GM12891 (cell line): ENCODE measurements around the gene YES1.

Experiments used
- PAX5 ChIP-seq: IDR thresholded peaks from 2 replicates; pipeline ENCODE4 v1.6.1; 2011; ENCODE audit warnings: low read length, moderate library complexity, mild to moderate bottlenecking; ENCODE audit not compliant: insufficient read depth, severe bottlenecking
- POLR2A ChIP-seq: IDR thresholded peaks from 2 replicates; pipeline ENCODE4 v1.6.1; 2011; ENCODE audit warnings: low read depth, low read length, control low read depth

- TF ChIP-seq POLR2A = no peak
- TF ChIP-seq PAX5 = no peak
These were observed 3.3 kb upstream of the YES1 start for GRCh38 chr18:815353-815752.
